ENCODE results near the gene MIS18BP1. TPM values are rescaled to one million over a fixed set of nuclear protein-coding genes. Genes with fewer than 3 reads are reported as not detected.
"Not testable (repeated sequence)": the region's sequence is repeated elsewhere in the genome, so short reads cannot be mapped to it uniquely, and the experiment has no call there.

Gene MIS18BP1
- total RNA-seq, 1 donor from 2014 or later, result 26.4 TPM

DNA sequence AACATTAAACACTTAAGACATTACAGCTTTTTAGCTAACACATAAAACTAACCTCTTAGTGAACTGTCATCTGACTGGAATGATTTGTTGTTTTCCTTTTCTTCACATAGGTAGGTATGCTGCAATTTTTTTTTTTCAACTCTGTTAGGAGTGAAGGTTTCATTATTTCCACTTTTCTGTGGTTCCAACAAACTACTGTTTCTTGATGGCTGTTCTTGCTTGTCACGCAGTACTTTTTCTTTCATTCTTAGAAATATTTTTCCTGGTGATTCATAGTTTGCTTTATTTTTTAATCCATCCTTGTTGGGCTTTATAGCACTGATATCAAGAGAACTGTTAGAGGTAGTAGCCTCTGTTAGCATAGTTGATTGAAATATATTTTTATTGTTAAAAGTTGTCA, 6.3 kb downstream of the MIS18BP1 start:
- no peak for DNase-seq (ENCODE audit: low read depth, low spot score)

DNA sequence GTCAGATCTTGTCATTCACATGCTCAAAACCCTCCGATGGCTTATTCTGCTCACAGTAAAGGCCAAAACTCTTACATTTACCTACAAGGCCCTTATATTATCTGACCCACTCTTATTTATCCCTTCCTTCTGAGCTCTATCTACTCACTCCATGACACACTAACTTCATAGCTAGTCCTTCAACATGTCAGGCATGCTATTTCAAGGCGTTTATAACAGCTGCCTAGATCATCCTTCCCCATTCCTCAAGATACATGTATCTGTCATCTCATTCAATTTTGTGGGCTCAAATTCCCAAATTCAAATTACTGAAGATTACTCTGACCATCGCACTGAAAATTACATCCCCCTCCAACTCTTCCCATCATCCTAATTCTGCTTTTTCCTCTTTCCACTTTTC, 6.9 kb downstream of the MIS18BP1 start:
- no peak for DNase-seq (ENCODE audit: low read depth, low spot score)

DNA sequence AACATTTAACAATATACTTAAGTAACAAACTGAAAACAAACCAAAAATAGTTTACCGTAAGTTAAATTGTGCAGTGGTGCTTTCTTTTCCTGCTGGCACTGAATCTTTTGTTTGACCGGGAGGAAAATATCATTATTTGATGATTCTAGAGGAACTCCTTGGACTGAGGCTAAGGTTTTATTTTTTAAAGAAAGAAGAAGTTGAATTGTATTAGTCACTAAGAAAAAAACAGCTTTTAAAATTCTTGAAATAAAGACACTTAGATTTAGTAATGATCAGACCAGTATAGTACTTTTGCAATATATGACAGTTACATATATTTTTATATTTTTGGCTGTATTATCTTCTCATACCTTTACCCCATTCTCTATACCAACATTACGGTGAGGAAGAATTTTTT, 10.3 kb downstream of the MIS18BP1 start:
- DNase-seq (ENCODE audit: low read depth, low spot score), result no peak

DNA sequence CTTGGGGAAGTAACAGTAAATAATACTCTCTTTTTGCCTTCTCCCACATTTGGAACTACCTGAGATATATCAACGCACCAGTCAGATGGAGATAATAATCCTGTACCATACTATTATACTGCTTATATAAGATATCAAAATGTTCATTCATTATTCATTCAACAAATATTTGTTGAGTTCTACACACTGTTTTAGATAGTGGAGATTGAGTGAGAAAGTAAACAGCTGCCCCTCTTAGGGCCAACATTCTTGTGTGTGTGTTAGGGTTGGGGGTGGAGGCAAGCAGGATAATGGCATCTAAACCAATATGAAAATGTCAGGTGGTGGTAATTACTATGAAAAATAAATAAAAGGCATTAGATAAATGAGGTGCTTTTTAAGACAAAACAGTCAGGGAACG, 14.0 kb downstream of the MIS18BP1 start:
- DNase-seq (ENCODE audit: low read depth, low spot score), result no peak

DNA sequence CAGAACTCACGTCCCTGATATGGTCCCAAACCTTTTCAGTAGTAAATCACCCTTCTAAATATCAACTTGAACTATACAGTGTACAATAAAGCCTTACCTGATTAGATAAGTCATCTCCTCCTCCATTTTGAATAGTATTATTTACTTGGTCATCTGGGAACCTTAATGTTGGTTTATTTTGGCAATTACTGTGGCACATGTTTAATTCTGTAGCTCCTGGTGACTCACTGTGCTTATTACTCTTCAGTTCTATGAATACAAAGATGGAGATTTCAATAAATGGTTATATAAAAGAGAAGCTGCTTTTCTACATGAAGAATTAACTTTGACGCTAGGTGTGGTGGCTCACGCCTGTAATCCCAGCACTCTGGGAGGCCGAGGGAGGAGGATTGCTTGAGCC, 25.4 kb downstream of the MIS18BP1 start:
- no peak for DNase-seq (ENCODE audit: low read depth, low spot score)

DNA sequence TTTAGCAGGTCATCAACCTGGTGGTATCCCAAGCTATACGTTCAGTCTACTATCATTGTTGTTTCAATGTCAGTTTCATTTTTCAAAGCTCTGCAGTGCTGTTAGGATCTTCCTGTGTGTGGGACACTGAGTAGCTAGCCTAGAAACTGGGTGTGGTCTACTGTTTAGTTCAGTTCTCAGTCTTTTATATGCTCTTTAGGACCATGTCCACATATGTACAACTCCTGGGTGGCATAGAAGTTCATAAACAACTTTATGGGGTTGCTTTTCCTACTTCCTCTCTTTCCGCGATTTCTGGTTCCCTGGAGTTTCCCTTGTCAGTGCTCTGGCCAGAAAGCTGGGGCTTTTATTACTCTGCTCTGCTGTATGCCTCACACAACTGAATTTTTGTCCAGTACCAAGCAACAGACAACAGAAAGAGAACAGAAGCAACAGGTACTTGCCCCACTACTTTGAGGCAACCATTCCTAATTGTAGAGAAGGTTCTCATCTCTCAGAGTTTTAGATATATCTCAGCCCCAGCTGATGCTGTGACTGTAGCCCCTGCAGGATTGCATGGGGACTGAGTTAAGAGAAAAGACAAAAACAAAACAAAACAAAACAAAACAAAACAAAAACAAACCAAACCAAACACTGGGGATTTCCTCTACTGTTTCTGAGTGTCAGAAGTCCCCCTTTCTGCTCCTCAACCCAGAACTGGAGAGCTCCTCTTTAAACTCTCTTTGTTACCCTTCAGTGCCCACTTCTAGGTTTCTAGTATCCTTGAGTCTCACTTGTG, 30.3 kb downstream of the MIS18BP1 start:
- DNase-seq (ENCODE audit: low read depth, low spot score), result no peak

DNA sequence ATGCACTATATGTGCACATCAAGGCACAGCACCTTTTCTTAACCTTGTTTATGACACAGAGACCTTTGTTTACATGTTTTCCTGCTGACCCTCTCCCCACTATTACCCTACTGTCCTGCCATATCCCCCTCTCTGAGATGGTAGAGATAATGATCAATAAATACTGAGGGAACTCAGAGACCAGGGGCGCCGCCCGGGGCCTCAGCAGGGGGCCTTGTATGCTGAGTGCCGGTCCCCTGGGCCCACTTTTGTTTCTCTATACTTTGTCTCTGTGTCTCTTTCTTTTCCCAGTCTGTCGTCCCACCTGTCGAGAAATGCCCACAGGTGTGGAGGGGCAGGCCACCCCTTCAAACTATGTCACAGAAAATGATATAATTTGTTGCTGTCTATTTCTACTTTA, 38.7 kb downstream of the MIS18BP1 start:
- not testable (repeated sequence) for DNase-seq (ENCODE audit: low read depth, low spot score)

DNA sequence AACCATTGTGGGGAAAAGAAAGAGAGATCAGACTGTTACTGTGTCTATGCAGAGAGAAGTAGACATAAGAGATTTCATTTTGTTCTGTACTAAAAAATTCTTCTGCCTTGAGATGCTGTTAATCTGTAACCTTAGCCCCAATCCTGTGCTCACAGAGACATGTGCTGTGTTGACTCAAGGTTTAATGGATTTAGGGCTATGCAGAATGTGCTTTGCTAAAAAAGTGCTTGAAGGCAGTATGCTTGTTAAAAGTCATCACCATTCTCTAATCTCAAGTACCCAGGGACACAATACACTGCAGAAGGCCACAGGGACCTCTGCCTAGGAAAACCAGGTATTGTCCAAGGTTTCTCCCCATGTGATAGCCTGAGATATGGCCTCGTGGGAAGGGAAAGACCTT, 39.3 kb downstream of the MIS18BP1 start:
- DNase-seq (ENCODE audit: low read depth, low spot score), result not testable (repeated sequence)

DNA sequence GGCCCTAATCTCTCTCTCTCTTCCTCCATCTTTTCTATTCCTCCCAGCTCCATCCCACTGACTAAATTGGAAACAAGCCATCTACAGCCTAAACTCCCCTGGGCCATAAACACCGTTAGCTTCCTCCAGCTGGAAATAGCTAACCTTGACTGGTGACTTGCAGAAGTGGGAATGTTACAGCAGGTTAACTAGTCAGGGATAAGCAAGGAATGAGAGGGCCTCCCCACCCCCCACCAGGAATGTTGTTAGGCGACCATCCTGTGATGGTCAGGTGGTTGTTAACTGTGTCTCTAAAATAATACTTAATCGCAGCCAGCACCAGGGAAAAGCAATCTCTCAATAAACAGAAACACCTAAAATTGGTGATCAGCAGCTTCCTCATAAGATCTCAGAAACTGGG, 40.8 kb downstream of the MIS18BP1 start:
- no peak for DNase-seq (ENCODE audit: low read depth, low spot score)

DNA sequence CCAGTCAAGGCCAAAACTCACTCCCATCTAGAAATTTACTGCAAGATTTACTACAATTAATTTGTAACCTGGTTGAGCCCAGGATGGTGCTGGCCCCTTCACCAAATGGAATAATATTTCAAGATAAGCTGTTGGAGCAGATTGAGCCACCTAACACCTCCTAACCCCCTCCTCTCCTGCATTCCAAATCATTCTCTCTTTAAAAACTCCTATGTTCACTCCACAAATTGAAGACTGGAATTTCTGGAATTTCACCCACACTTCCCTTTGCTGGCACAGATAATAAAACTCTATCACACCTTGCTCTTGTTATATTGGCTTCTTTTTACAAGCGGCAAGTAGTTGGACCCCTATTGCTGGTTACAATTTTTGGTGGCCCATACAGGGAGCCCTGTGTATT, 41.7 kb downstream of the MIS18BP1 start:
- DNase-seq (ENCODE audit: low read depth, low spot score), result no peak

DNA sequence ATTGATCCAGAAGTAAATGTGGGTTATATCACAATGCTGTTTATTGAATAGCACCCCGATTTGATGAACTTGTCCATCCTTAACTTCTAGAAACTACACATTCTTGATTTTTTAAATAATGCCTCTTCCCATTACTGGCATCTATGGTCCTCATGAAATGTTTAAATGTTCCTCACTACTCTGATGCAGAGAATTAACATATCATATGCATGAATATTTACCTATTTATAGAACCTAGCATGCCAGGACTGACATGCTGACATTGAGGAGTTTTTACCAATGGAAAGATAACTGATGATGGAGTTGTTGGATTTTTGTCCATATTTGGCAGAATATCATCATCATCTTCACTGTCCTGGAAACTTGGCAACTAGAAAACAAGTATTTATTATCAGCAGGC, 42.8 kb downstream of the MIS18BP1 start:
- no peak for DNase-seq (ENCODE audit: low read depth, low spot score)

DNA sequence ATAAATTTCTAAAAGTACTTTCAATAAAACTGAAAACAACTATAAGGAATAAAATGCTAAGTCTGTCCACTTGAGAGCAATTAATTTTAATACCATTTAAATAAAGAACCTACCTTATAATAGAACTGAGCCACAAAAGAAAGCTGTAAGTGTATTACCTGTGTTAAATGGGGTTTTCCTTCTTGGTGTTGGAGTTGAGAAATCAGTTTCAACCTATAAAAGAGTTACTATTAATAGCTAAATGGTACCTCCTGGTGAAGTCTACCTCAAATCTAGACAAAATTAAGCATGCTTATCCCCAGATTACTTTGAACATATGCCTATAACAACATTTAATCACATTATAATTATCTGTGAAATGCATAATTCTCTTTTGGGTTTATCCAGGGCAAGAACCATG, 48.8 kb downstream of the MIS18BP1 start:
- DNase-seq (ENCODE audit: low read depth, low spot score), result no peak

DNA sequence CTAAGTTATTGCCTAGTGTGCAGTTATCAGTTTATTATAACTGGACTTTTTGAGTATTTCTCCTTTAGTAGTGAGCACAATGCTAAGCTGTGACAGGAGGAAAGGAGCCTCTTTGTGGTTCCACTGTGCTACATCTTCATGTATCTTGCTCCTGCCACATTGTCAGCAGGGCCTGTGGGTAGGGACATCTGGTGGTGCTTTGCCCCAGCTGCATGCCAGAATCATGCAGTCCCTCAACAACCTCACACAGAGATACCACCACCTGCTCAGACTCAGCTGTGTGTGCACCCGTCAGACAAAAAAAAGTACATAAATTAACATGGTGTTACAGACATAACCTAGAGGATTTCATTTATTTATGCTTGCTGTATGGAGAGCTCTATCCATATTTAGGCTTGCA, 51.1 kb downstream of the MIS18BP1 start:
- DNase-seq (ENCODE audit: low read depth, low spot score), result no peak

DNA sequence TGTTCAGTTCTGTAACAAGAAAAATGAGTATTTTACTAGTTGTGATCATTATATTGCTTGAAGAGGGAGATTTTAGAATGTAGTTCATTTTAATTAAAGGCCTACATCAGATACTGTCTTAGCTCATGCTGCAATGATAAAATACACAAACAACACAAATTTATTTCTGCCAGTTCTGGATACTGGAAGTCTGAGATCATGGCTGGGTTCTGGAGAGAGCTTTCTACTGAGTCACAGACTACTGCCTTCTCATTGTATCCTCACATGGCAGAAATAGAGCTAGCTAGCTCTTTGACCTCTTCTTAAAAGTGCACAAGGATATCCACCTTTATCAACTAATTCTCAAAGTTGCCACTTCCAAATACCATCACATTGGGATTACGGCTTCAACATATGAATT, 53.8 kb downstream of the MIS18BP1 start:
- no peak for DNase-seq (ENCODE audit: low read depth, low spot score)

DNA sequence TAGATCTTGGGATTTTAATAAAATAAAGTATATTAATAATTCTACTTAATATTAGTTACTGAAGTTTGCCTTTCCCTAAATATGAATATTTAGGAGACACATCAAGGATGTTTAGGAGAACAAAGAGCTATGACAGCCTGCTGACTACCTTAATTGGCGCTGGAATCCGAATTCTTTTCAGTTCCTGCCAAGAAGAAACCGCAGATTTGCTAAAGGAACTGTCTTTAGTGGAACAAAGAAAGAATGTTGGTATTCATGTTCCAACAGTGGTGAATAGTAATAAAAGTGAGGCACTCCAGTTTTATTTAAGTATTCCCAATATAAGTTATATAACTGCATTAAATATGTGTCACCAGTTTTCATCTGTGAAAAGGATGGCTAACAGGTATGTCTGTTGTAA, 54.5 kb downstream of the MIS18BP1 start:
- no peak for DNase-seq (ENCODE audit: low read depth, low spot score)

DNA sequence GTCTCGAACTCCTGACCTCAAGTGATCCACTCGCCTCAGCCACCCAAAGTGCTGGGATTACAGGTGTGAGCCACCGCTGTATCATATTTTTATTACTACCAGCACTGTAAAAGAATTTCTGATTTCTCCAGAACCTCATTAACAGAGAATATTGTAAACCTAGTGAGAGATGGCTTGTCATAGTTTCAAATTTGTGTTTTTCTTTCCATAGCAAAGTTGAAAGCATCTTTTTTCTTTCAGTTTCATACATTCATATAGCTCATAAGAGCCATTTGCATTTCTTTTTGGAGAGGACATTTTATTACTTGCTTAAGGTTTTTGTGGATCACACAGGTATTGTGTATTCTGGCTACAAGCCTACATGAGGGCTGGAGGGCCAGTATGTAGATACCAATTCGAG, 58.0 kb downstream of the MIS18BP1 start:
- DNase-seq (ENCODE audit: low read depth, low spot score), result no peak

DNA sequence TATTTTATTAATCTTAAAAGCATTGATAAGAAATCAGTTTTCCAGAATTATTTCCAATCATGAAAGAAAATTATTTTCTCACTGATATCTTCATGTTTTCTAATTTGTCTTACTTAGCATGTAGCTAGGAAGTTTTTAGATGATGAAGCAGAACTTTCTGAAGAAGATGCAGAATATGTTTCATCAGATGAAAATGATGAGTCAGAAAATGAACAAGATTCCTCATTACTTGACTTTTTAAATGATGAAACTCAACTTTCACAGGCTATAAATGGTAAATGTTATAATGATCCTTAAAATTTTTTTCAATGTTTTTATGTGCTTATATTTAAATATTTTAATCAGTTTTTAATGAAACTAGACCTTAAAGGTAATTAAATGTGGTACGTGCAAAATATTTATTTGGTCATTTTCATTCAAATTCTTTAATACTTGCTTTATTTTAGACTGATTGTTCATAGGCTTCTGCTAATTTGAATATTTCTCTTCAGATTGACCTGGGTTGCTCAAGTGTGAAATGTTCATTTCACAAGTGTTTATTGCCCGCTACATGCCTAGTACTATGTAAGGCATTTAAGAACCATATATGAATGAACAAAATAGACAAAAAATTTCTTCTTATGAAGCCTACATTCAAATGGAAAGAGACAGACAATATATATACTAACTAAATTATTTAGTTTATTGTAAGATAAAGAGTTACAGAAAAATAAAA, 67.7 kb downstream of the MIS18BP1 start:
- no peak for DNase-seq (ENCODE audit: low read depth, low spot score)

DNA sequence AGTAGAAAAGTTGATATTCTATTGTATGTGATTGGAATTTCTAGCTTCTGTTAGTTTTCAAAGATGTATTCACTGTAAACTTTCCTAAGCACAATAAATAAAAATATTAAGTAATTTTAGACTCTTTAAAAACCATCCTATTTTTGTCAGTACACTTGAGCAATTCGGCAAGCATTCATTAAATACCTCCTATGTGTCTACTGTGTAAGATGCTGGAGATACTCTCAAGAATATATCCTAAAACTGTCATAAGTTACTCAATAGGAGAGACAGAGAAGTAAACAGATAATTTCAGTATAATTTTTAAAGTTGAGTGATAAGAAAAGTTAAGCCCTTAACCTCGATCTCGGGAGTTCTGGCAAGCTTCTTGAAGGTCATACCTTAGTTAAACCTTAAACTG, 71.2 kb downstream of the MIS18BP1 start:
- no peak for DNase-seq (ENCODE audit: low read depth, low spot score)

DNA sequence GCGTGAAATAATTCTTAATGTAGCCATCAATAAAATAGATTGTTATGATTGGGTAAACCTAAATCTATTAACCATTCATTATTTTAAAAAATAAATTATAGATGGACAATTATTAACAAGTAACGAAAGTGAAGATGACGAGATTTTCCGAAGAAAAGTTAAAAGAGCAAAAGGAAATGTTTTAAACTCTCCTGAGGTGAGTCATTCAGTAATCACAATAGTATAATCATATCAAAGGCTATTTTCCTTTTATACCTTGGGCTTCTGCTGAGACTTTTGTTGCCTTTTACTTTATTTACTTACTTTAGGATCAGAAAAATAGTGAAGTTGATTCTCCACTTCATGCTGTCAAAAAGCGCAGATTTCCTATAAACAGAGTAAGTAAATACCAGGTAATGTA, 71.7 kb downstream of the MIS18BP1 start:
- peak; percentile 10 for DNase-seq (ENCODE audit: low read depth, low spot score)

DNA sequence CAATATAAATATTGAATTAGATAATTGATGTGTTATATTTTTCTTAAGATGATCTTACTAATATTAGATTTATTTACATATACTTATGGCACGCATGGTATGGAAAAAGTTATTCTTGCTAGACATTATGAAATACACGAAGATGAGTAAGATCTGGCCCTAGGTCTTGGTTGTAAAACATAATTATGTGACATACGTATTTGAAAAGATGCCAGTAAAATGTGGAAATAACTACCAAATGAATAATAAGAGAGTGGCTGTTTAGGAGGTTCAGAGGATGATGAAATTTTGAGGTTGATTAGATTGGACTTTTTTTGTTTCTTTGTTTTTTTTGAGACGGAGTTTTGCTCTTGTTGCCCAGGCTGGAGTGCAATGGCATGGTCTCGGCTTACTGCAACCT, 75.9 kb downstream of the MIS18BP1 start:
- DNase-seq (ENCODE audit: low read depth, low spot score), result no peak

DNA sequence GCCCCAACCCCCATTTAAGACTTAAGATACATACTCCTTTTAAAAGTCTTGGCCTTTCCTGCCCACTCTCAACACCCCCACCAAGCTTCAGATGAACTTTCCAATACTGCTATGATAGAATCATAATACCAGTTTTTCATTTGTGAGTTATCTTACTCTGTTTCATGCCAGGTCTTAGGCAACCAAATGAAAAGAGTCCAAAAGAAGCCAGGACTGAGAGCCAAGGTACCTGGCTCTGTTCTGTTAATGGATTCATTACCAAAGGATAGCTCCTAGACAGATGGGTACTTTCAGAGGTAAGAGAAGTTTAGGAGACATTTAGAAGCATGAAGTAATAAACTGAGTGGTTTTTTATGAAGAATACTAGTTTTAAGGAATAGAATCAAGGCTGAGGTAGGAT, 83.1 kb downstream of the MIS18BP1 start:
- no peak for DNase-seq (ENCODE audit: low read depth, low spot score)

DNA sequence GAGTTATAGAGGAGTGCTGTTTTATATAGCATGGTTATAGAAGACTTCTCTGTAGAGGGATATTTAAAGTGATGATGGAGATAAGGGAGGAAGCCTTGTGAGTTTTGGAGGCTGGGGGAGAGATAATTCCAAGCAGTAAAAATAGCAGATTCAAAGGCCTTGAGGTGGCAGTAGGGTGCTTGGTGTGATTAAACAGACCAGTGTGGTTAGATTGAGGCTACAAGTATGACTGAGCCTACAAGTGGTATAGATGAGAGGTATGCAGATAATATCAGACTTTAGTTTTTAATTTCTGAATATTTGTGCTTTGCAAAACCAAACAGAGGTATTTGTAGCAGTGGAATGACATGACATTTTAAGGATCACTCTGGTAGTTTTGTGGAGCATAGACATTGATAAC, 96.9 kb downstream of the MIS18BP1 start:
- no peak for DNase-seq (ENCODE audit: low read depth, low spot score)
